Sigmoid colon (tissue), 7 donors: ENCODE measurements around the gene ARL6IP4. TPM values are rescaled to one million over a fixed set of nuclear protein-coding genes. Genes with fewer than 3 reads are reported as not detected.
A peak's percentile ranks its signal among the peaks of the same experiment; 100 is the strongest.

Experiments used
- DNase-seq: peaks from one replicate; pipeline ENCODE4 v3.0.0-alpha.2; 2019
- H3K27ac ChIP-seq, 4 donors: fragments of 200-600 bp; sonication (generic); one replicate each; pipeline ENCODE4 v1.5.1; 2016 to 2019; ENCODE audit warnings: mild to moderate bottlenecking in 1 of 4
- H3K27me3 ChIP-seq, 3 donors: fragments of 200-600 bp; sonication (generic); one replicate each; pipeline ENCODE4 v1.5.1; 2019; ENCODE audit warnings: mild to moderate bottlenecking in 1 of 3
- H3K36me3 ChIP-seq, 4 donors: fragments of 200-600 bp; sonication (generic); one replicate each; pipeline ENCODE4 v1.5.1; 2016 to 2019
- H3K4me1 ChIP-seq, 4 donors: fragments of 200-600 bp; sonication (generic); one replicate each; pipeline ENCODE4 v1.5.1; 2017 to 2019
- H3K4me3 ChIP-seq, 4 donors: fragments of 200-600 bp; sonication (generic); one replicate each; pipeline ENCODE4 v1.5.1; 2017 to 2019; ENCODE audit warnings: mild to moderate bottlenecking in 2 of 4, moderate library complexity in 1 of 4
- H3K9me3 ChIP-seq, 4 donors: fragments of 200-600 bp in 3 of 4; sonication (generic) in 3 of 4; one replicate each; pipeline versions ENCODE4 v1.5.1 to v1.6.1; 2013 to 2019
- EP300 ChIP-seq, 4 donors: sonication (generic); formaldehyde crosslinking; IDR thresholded peaks; one replicate each; pipeline ENCODE4 v1.6.1; 2017; ENCODE audit warnings: antibody characterized with exemption in 4 of 4
- POLR2A ChIP-seq, 2 donors: fragments of 450-650 bp; IDR thresholded peaks; one replicate each; pipeline ENCODE4 v1.6.1; 2016; ENCODE audit warnings: antibody characterized with exemption in 2 of 2, mild to moderate bottlenecking in 2 of 2, moderate library complexity in 2 of 2
- POLR2AphosphoS5 ChIP-seq, 4 donors: sonication (generic); formaldehyde crosslinking; IDR thresholded peaks; one replicate each; pipeline ENCODE4 v1.6.1; 2017; ENCODE audit warnings: antibody characterized with exemption in 4 of 4
- WGBS, 2 donors: extraction: QIAGEN DNeasy Blood & Tissue Kit; methylation state at CpG; one replicate each; pipeline ENCODE4 v1.1.7; 2013; 5-methylcytosine and 5-hydroxymethylcytosine counted together
- intact Hi-C: fragments of 100-400 bp; cut with DNase I; formaldehyde crosslinking; loops from one replicate; pipeline ENCODE4 v1.15.1; 2023
- polyA plus RNA-seq, 3 donors: library from polyadenylated mRNA; stranded (reverse); fragments of 200-250 nt; gene quantifications; one replicate each; pipeline ENCODE4 v1.2.3, GENCODE V29; 2013
- total RNA-seq, 4 donors: library from RNA; depleted of rRNA; stranded (reverse); fragments of >200 nt; gene quantifications; one replicate each; pipeline ENCODE4 v1.1.0, GENCODE V29; 2016
- TF ChIP-seq, protein P1 (sequence below), 4 experiments: fragments of 450-650 bp in 3 of 4; fragments of 200-600 bp in 1 of 4; IDR thresholded peaks; one replicate each; pipeline ENCODE4 v1.5.1; 2016 to 2019; ENCODE audit warnings: antibody characterized with exemption in 4 of 4, mild to moderate bottlenecking in 3 of 4, moderate library complexity in 2 of 4
- donor health status: healthy with polysubstance abuse.
- donor health status: Bipolar disorder and iron deficiency.
- donor health status: healthy.

ARL6IP4 gene
- total and polyA plus RNA-seq, 7 donors = 211 to 358 (median 312) TPM

DNA sequence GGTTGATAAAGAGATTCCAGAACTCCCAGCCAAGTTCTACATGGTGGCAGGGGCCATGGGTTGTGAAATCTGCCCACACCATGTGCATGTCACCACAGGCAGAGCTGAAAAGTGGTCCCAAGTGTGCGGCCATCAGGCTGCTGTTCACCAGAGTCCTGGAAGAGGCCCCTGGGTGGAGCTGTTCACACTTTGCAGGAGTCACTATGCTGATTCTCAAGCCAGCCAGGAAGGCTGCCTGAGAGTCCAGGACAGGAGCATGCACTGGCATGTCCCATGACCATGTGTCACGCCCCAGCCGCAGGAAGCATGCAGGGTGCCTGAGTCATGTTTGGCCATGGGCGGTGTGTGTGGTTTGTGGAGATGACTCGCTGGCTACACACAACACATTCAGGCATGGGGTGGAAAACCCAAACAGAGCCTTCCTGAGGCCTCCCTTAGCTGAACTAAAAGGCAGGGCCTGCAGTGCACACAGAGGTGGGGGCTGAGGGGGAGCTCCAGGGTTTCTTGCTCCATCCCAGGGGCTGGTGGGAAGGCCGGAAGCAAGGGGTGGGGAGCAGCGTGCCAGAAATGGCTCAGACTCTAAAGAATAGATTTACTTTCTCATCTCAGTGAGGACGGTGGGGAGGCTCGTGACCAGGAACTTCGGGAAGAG is 33.7 kb upstream of the ARL6IP4 start:
- peak; percentile 94 for DNase-seq
- Histone ChIP-seq H3K4me3 (no peak overlapping the region), H3K27me3 (no peaks in the 10 kb centered on the region), H3K4me1 (peaks cover 0 to 20% (median 3%) of the 10 kb centered on the region in 4 donors), H3K9me3 (no peaks in the 10 kb centered on the region), H3K36me3 (no peaks in the 10 kb centered on the region), H3K27ac (peak overlapping the region; percentile 44 to 71 (median 50))
- intact Hi-C loops = no loop called here
- 30 to 44% methylated on average over 10 of the region's 10 CpGs for WGBS, 2 donors
- TF ChIP-seq POLR2AphosphoS5 (IDR thresholded peaks at IDR 0.05) (peak in 2 of 4 donors; percentile 17 to 71), POLR2A (IDR thresholded peaks at IDR 0.05) (no peak)

- 25 to 60% methylated on average over 15 of the region's 15 CpGs for WGBS, 2 donors
- no peaks in the 10 kb centered on the region for H3K27me3 ChIP-seq
- no peak for DNase-seq
These were observed 33.1 kb upstream of the ARL6IP4 start for GRCh38 chr12:122947352-122947792.

DNA sequence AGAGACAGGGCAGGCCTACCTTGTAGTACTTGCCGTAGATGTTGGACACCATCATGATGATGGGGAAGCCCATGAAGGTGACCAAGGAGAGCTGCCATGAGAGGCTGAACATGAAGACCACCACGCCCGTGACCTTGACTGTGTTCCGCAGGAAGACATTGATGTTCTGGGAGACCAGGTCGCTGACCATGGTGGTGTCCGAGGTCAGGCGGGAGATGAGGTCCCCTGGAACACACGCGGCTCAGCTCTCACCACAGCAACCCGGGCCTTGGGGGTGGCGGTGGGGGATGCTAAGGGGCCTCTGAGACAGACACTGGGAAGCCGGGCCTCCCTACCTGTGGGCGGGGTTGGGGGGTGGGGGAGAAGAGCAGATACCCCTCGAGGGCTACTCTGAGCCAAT is 31.9 kb upstream of the ARL6IP4 start:
- no peak overlapping the region for H3K4me3 ChIP-seq
- no peak for DNase-seq
- H3K4me1 ChIP-seq = peaks cover 0 to 20% (median 3%) of the 10 kb centered on the region in 4 donors
- no peaks in the 10 kb centered on the region for H3K27me3 ChIP-seq
- no peaks in the 10 kb centered on the region for H3K36me3 ChIP-seq
- 93 to 96% methylated on average over 14 of the region's 14 CpGs for WGBS, 2 donors
- no peaks in the 10 kb centered on the region for H3K9me3 ChIP-seq
- intact Hi-C loops = no loop called here
- no peak overlapping the region for H3K27ac ChIP-seq
- TF ChIP-seq, protein P1, sequence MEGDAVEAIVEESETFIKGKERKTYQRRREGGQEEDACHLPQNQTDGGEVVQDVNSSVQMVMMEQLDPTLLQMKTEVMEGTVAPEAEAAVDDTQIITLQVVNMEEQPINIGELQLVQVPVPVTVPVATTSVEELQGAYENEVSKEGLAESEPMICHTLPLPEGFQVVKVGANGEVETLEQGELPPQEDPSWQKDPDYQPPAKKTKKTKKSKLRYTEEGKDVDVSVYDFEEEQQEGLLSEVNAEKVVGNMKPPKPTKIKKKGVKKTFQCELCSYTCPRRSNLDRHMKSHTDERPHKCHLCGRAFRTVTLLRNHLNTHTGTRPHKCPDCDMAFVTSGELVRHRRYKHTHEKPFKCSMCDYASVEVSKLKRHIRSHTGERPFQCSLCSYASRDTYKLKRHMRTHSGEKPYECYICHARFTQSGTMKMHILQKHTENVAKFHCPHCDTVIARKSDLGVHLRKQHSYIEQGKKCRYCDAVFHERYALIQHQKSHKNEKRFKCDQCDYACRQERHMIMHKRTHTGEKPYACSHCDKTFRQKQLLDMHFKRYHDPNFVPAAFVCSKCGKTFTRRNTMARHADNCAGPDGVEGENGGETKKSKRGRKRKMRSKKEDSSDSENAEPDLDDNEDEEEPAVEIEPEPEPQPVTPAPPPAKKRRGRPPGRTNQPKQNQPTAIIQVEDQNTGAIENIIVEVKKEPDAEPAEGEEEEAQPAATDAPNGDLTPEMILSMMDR (IDR thresholded peaks at IDR 0.05) = no peak
- no peak for TF ChIP-seq POLR2AphosphoS5 (IDR thresholded peaks at IDR 0.05)
- TF ChIP-seq EP300 (IDR thresholded peaks at IDR 0.05) = no peak
- no peak for TF ChIP-seq POLR2A (IDR thresholded peaks at IDR 0.05)

More at GRCh38 chr12:122947352-122947792, 33.1 kb upstream of the ARL6IP4 start:
- H3K4me1 ChIP-seq = peaks cover 0 to 20% (median 3%) of the 10 kb centered on the region in 4 donors
- intact Hi-C loops = no loop called here
- peak overlapping the region; percentile 44 to 71 (median 50) for H3K27ac ChIP-seq
- H3K9me3 ChIP-seq = no peaks in the 10 kb centered on the region
- no peak overlapping the region for H3K4me3 ChIP-seq
- peak in 1 of 4 donors; percentile 30 for TF ChIP-seq POLR2AphosphoS5 (IDR thresholded peaks at IDR 0.05)
- no peak for TF ChIP-seq EP300 (IDR thresholded peaks at IDR 0.05)
- no peaks in the 10 kb centered on the region for H3K36me3 ChIP-seq

DNA sequence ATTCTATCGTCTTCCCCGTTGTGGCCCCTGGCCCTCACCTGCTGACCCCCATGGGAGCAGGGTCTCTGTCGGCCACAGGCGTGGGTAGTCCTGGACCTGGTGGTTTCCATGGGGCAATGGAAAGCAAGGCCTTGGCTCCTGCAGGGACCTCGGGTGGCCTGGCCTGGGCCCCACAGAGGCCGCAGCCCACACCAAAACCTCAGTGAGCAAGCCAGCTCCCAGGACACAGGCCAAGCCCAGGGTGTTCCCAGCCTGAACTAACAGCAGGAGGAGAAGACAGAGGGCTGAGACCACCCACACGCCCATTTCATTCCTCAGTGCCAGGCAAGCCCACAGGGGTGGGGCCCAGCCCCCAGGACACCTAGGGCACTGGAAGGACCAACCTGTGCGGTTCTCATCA is 31.1 kb upstream of the ARL6IP4 start:
- Histone ChIP-seq H3K27ac (no peak overlapping the region), H3K36me3 (no peaks in the 10 kb centered on the region), H3K27me3 (no peaks in the 10 kb centered on the region), H3K9me3 (no peaks in the 10 kb centered on the region), H3K4me1 (peaks cover 0 to 17% (median 3%) of the 10 kb centered on the region in 4 donors), H3K4me3 (no peak overlapping the region)
- DNase-seq = no peak
- intact Hi-C loops = no loop called here
- 94% methylated on average over 8 of the region's 8 CpGs for WGBS, 2 donors
- TF ChIP-seq POLR2AphosphoS5 (IDR thresholded peaks at IDR 0.05) (no peak), POLR2A (IDR thresholded peaks at IDR 0.05) (no peak), EP300 (IDR thresholded peaks at IDR 0.05) (no peak)
- TF ChIP-seq, protein P1 (IDR thresholded peaks at IDR 0.05) = no peak

- TF ChIP-seq POLR2AphosphoS5 (IDR thresholded peaks at IDR 0.05) (no peak), POLR2A (IDR thresholded peaks at IDR 0.05) (no peak), EP300 (IDR thresholded peaks at IDR 0.05) (no peak)
- TF ChIP-seq, protein P1 (IDR thresholded peaks at IDR 0.05) = no peak
- Histone ChIP-seq H3K27ac (no peak overlapping the region), H3K4me1 (peaks cover 0 to 13% (median 3%) of the 10 kb centered on the region in 4 donors), H3K27me3 (no peaks in the 10 kb centered on the region), H3K4me3 (no peak overlapping the region), H3K9me3 (no peaks in the 10 kb centered on the region), H3K36me3 (no peaks in the 10 kb centered on the region)
- WGBS, 2 donors = 79 to 88% methylated on average over 27 of the region's 27 CpGs
- intact Hi-C loops = no loop called here
- DNase-seq = no peak
These were observed 30.4 kb upstream of the ARL6IP4 start for GRCh38 chr12:122949816-122950675.
